AG08395 (cell line): ENCODE data around the gene F12.

Experiments used
- DNase-seq: peaks from one replicate; pipeline ENCODE4 v3.0.0; 2012; ENCODE audit warnings: mixed read lengths, low spot score

Gene F12

GRCh38 chr5:177412603-177413233, 3.4 kb upstream of the F12 start:
- DNase-seq: no peak

GRCh38 chr5:177410575-177410974, 1.2 kb upstream of the F12 start:
- DNase-seq: no peak

DNA sequence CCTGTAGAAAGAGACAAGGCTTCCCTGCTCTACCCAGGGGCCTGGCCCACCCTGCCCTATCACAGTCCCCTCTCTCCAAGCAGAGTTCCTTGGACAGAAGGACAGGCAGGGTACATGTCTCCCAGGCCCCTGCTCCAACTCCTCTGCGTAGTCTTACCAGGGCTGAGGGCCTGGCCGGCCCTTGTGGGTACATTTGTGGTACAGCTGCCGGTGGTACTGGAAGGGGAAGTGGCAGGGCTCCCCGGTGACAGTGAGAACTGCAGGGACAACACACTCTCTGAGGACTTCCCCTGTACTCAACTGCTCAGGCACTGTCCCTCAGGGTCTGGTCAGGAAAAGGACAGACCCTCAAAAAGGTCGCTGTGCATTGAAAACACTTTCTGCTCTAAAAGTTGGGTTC, 3.6 kb downstream of the F12 start:
- no peak for DNase-seq

GRCh38 chr5:177405312-177405711, 4.1 kb downstream of the F12 start:
- DNase-seq: no peak

DNA sequence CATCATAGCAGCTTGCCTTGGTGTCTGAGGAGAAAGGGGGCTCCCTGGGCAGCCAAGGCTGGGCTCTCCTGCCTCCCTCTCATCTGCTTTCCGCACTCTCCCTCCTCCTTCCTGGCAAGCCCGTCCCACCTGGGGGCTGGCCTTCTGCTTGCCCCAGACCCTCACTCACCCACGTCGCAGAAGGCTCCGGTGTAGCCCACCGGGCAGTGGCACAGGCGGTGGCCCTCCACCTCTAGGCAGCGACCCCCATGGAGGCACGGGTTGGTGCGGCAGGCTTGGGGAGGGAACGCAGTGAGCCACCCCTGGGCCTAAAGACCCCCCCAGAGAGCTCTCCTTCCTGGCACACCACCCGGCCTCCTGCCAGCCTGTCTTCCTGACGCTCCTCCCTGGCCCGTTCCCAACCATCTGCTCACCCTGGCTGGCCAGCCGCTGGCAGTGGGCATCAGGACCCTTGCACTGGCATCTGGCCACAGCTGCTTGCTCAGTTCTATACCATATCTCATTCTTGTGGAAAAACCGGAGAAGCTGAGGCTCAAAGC, 4.7 kb downstream of the F12 start:
- no peak for DNase-seq

DNA sequence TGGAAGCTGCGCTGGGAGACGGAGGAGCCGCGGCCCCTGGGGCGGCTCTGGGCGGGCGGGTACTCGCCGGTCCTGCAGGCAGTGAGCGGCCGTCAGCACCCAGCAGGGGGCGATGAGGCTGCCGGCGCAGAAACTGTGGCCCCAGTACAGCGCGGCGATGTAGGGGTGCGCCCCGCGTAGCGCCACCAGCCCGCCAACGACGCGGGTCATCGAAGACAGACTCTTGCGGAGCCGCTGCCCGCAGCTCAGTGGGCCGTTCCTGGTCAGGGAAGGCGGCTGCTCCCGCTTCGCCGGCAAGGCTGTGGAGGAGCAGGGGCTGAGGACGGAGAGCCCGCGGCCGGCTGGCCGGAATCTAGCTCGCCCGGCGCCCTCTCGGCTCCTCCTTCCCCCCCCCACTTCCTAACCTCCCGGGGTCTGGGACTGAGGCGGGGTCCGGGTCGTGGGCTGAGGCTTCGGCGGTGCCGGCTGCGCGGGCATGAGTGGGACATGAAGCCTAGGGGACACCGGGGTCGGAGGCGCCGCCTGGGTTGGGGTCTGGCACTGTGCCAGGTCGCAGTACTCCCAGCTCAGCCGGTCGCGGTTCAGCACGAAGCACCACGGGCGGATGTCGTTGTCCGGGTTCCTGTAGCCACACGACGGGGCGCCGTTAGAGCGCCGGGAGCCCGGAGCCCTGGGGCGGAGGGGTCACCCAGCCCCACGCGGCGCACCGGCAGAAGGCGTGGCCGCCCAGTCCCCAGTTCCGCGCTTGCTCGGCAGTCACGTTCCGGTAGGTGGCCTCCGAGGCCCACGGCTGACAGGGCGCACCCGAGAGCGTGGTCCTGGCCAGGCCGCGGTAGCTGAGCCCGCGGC, 5.3 kb downstream of the F12 start:
- DNase-seq: peak; percentile 93

DNA sequence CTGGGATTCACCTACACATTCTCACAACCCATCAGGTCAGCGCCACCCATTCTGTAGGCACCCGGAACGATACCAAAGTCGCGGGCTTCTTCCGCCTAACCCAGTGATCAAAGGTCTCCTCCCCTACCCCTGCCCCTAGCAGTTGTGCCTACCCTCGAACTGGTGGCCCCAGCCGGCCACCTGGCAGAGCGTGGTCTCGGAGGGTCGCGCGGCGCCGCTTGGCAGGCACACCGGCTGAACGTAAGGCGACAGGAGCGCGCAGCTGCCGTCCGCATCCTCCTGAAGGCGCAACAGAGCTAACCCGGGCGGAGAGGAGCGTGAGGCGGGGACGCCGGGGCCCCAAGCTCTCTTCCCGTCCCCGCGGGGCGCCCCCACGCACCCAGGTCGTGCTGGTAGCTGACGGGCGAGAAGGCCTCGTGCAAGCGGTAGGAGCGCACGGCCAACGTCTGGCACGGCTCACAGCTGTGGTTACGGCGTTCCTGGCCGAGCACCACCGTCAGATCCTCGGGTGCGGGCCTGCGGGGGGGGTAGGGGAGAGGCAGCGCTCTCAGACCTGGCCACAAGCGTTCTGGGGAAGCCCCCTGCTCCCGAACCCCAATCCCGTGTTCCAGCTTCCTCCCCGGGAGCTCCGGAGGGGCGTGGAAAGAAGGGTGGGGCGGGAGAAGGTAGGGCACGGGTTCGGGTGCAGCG, 6.1 kb downstream of the F12 start:
- no peak for DNase-seq

DNA sequence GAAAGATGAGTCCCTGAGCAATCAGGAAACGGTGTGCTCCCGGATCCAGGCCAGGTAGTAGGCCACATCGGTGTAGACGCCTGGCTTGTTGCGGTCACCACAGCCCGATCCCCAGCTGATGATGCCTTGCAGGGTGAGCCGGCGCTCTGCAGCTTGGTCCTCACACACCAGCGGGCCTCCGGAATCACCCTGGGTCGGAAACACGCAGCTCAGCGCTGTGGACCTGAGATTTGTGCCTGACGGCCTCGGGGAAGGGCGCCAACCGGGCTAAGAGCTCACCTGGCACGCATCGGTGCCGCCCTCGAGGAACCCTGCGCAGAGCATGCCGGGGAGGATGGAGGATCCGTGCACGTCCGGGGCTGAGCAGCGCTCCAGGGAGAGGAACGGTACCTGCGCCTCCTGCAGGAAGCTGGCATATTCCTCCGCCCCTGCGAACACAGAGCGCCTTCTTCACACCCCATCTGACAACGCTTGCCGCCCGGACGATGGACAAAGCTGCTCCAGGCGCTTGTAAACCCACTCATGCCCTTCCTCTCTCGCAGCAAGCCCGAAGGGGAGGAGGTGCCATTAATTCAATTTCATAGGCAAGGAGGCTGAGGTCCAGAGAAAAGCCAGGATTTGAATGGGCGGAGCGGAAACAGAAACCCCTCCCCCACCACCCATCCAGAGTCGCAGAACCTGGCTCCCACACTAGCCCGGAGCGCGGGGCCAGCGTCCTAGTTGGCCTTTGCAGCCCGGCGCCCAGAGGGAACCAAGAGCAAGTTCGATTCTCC, 6.9 kb downstream of the F12 start:
- DNase-seq: peak; percentile 46

GRCh38 chr5:177399997-177400868, 9.1 kb downstream of the F12 start, which contains the start of gene PFN3:
PFN3 (minus strand) TSS chr5:177400661; CDS start chr5:177400576, 85 bp downstream.
- no peak for DNase-seq

GRCh38 chr5:177397875-177398390, 11.4 kb downstream of the F12 start:
- DNase-seq: no peak

DNA sequence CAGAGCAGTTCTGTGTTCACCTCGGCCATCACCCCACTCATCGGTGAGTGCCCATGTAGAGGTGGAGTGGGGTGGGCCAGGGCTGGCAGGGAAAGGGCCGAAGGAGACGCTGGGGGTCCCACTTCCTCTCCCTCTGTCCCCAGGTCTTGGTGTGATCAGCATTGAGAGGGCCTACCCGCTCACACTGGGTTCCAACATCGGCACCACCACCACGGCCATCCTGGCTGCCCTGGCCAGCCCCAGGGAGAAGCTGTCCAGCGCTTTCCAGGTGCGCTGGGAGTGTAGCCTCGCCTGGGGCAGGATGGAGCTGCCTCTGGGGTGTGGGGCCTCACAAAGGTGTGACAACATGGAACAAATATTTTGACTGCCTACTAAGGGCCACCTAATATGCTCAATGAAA, 12.6 kb downstream of the F12 start:
- DNase-seq: no peak

- DNase-seq: no peak
Measured at GRCh38 chr5:177396078-177396477, 13.3 kb downstream of the F12 start.

DNA sequence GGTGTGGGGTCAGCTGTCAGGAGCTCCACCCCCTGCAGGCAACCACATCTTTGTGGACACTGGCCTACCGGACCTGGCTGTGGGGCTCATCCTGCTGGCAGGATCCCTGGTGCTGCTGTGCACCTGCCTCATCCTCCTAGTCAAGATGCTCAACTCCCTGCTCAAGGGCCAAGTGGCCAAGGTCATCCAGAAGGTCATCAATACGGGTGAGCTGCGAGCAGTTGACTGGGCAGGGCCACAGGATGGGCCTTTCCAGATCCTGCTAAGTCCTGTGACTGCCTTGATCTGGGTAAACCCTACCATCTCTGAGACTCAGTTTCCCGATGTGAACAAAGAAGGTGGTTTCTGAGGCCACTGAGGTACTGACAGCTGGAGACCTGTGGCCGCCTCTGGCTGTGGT, 15.4 kb downstream of the F12 start:
- no peak for DNase-seq

DNA sequence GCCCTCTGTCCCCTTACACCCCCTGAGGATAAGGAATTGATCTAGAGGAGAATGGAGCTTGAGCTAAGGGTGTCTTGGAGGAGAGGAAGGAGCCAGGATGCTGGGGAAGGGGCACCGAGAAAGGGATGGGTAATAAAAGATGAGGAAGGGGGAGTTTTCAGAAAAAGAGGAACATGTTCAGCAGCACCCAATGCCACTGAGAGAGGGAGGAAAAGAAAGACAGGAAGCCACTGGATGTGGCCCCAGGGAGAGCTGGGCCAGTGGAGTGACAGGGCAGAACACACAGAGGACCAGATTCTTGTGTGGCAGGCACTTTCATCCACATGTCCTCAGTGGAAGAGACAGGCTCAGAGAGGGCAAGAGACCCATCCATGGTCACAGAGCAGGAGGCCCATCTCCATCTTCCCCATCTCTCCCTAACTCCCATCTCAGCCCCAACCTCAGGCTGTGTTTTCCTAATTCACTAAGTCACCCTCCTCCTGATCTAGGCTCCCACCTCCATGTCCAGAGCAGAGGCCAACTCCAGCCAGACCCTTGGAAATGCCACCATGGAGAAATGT, 16.1 kb downstream of the F12 start:
- no peak for DNase-seq

DNA sequence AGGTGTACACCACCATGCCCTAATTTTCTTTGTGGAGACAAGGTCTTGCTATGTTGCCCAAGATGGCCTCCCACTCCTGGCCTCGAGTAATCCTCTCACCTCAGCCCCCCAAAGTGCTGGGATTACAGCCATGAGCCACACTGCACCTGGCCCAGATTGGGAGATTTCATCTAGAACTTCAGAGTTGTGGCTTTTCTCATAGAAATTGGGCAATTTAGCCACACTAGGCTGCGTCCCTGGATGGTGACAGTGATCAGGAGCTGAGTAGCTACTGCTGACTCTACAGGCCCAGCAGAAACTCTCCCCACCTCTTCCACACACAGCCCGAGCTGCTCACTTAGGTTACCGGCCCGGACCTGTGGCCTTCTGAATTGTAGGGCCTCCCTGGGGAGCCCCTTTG, 16.6 kb downstream of the F12 start:
- DNase-seq: no peak

GRCh38 chr5:177390363-177391300, 18.7 kb downstream of the F12 start:
- peak; percentile 93 for DNase-seq

DNA sequence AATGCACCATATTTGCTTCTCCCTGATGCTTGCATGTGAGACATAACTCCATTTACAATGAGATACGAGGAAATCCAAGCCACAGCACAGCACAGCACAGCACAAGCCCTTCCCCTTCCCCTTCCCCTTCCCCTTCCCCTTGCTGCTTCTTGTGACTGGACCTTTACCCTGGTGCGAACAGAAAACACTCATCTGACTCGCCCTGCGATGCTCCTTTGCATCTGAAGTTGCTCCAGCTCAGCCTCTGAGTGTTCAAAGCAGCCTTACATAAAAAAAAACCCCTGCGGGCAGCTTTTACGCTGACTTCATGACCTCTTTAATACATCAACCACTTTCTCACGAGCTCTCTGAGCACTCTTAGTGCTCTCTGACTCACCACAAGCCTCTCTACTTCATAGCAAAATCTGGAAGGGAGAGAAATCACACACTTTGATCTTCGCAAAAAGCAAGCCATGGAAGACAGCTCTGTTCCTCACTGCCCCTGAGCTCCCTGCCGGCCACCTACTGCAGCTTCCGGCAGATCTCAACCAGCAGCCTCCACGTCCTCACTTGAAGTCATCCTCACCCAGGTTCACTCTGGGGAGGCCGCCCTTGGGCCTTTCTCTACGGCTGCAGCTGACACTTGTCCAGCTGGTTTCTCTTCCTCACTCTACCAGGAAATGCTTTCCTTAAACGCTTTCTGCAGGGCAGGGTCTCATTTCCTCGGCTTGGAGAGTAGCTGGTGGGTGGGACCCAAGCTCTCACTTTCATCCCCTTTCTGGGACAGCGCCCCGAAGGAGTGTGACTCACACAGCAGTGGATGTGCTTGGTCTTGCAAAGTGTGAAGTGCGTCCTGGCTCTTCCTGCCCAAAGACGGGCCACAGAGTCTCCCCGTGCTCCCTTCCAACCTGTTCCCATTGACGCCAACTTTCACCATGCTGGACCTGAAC, 19.9 kb downstream of the F12 start:
- peak; percentile 81 for DNase-seq

- no peak for DNase-seq
Measured at GRCh38 chr5:177388521-177389052, 20.8 kb downstream of the F12 start.
